HepG2 (cell line): ENCODE data around the gene RABGAP1. TPM values are rescaled to one million over a fixed set of nuclear protein-coding genes. Genes with fewer than 3 reads are reported as not detected.

Experiments
- DRAP1 ChIP-seq: IDR thresholded peaks from 2 replicates; pipeline ENCODE4 v1.6.1; 2016; ENCODE audit warnings: missing genetic modification reagents, missing compliant biosample characterization
- HMGA1 ChIP-seq: sonication (generic); formaldehyde crosslinking; conservative IDR thresholded peaks from 2 replicates; pipeline ENCODE4 v1.4.0; 2020; ENCODE audit warnings: missing genetic modification reagents
- IKZF4 ChIP-seq: sonication (generic); formaldehyde crosslinking; IDR thresholded peaks from 2 replicates; pipeline ENCODE4 v1.5.1; 2020; ENCODE audit warnings: borderline replicate concordance, mild to moderate bottlenecking, low read depth, missing genetic modification reagents; ENCODE audit errors: not compliant biosample characterization
- JUN ChIP-seq: sonication (generic); formaldehyde crosslinking; IDR thresholded peaks from 2 replicates; pipeline ENCODE4 v1.4.0; 2020; ENCODE audit warnings: mild to moderate bottlenecking, missing genetic modification reagents
- KDM2A ChIP-seq: sonication (generic); formaldehyde crosslinking; IDR thresholded peaks from 2 replicates; pipeline ENCODE4 v1.4.0; 2020; ENCODE audit warnings: low read depth, missing genetic modification reagents, borderline replicate concordance
- KLF9 ChIP-seq: IDR thresholded peaks from 2 replicates; pipeline ENCODE4 v1.6.1; 2016; ENCODE audit warnings: low read depth
- MAFF ChIP-seq: IDR thresholded peaks from 2 replicates; pipeline ENCODE4 v1.6.1; 2011; ENCODE audit warnings: low read depth, low read length, improper control_type of control experiment
- NFAT5 ChIP-seq: sonication (generic); formaldehyde crosslinking; IDR thresholded peaks from 2 replicates; pipeline ENCODE4 v1.4.0; 2020; ENCODE audit warnings: missing genetic modification reagents
- NFYC ChIP-seq: IDR thresholded peaks from 2 replicates; pipeline ENCODE4 v1.6.1; 2016; ENCODE audit warnings: missing genetic modification reagents, missing compliant biosample characterization
- PREB ChIP-seq: sonication (generic); formaldehyde crosslinking; IDR thresholded peaks from 2 replicates; pipeline ENCODE4 v1.4.0; 2020; ENCODE audit warnings: missing genetic modification reagents
- RBM22 ChIP-seq: fragments of 200-400 bp; formaldehyde crosslinking; optimal IDR thresholded peaks from 2 replicates; pipeline ENCODE3; 2017; ENCODE audit warnings: mild to moderate bottlenecking, low read length, moderate library complexity
- SIX4 ChIP-seq: sonication (generic); formaldehyde crosslinking; IDR thresholded peaks from 2 replicates; pipeline ENCODE4 v1.4.0; 2020; ENCODE audit warnings: missing genetic modification reagents
- SMAD3 ChIP-seq: sonication (generic); formaldehyde crosslinking; IDR thresholded peaks from 2 replicates; pipeline ENCODE4 v1.4.0; 2020; ENCODE audit warnings: missing genetic modification reagents
- TEAD2 ChIP-seq: sonication (generic); formaldehyde crosslinking; IDR thresholded peaks from 2 replicates; pipeline ENCODE4 v1.9.0; 2021; ENCODE audit warnings: missing genetic modification reagents
- THYN1 ChIP-seq: sonication (generic); formaldehyde crosslinking; IDR thresholded peaks from 2 replicates; pipeline ENCODE4 v1.8.1; 2023; ENCODE audit warnings: low read depth, mild to moderate bottlenecking, moderate library complexity, missing genetic modification reagents, borderline replicate concordance
- ZNF160 ChIP-seq: sonication (generic); formaldehyde crosslinking; IDR thresholded peaks from 2 replicates; pipeline ENCODE4 v1.8.0; 2022; ENCODE audit warnings: mild to moderate bottlenecking, inconsistent platforms, missing genetic modification reagents
- ZNF180 ChIP-seq: sonication (generic); formaldehyde crosslinking; IDR thresholded peaks from 2 replicates; pipeline ENCODE4 v1.4.0; 2020; ENCODE audit warnings: low read depth, missing genetic modification reagents, borderline replicate concordance
- ZNF20 ChIP-seq: sonication (generic); formaldehyde crosslinking; IDR thresholded peaks from 2 replicates; pipeline ENCODE4 v1.4.0; 2020; ENCODE audit warnings: mild to moderate bottlenecking, moderate library complexity, missing genetic modification reagents
- ZNF235 ChIP-seq: sonication (generic); formaldehyde crosslinking; IDR thresholded peaks from 2 replicates; pipeline ENCODE4 v1.8.1; 2023; ENCODE audit warnings: mild to moderate bottlenecking, missing genetic modification reagents, borderline replicate concordance
- ZNF557 ChIP-seq: sonication (generic); formaldehyde crosslinking; IDR thresholded peaks from 2 replicates; pipeline ENCODE4 v1.4.0; 2020; ENCODE audit warnings: missing genetic modification reagents
- ZNF563 ChIP-seq: sonication (generic); formaldehyde crosslinking; IDR thresholded peaks from 2 replicates; pipeline ENCODE4 v1.8.0; 2022; ENCODE audit warnings: mild to moderate bottlenecking, moderate library complexity, missing genetic modification reagents
- ZNF770 ChIP-seq: sonication (generic); formaldehyde crosslinking; IDR thresholded peaks from 2 replicates; pipeline ENCODE4 v1.5.0; 2020; ENCODE audit warnings: mild to moderate bottlenecking, missing genetic modification reagents
- ZNF792 ChIP-seq: IDR thresholded peaks from 2 replicates; pipeline ENCODE4 v1.6.1; 2016
- ZSCAN22 ChIP-seq: sonication (generic); formaldehyde crosslinking; IDR thresholded peaks from 2 replicates; pipeline ENCODE4 v1.4.0; 2020; ENCODE audit warnings: mild to moderate bottlenecking, missing genetic modification reagents
- polyA plus RNA-seq, 8 experiments: library from polyadenylated mRNA; depleted of rRNA in 3 of 8; stranded (reverse) in 7 of 8; unstranded in 1 of 8; fragments of >200 nt; fragmentation: Illumina TruSeq in 4 of 8; extraction: Trizol in 4 of 8; gene quantifications; 2 replicates each; pipeline versions ENCODE4 v1.2.1 to v1.2.3, GENCODE V29; 2011 to 2016; ENCODE audit warnings: low read depth in 4 of 8, missing spikeins in 1 of 8, mixed read lengths in 1 of 8; ENCODE audit not compliant: insufficient read depth in 1 of 8
- total RNA-seq, 5 experiments: library from RNA; depleted of rRNA; stranded (reverse); fragments of >200 nt; fragmentation: Illumina TruSeq; extraction: Trizol; gene quantifications; 2 replicates each; pipeline ENCODE4 v1.2.3, GENCODE V29; 2016; ENCODE audit warnings: low read depth in 1 of 5

RABGAP1 gene
- total and polyA plus RNA-seq, 2 of the 13 experiments (the other 11 are each of a cell fraction or from before 2014, with no cell fraction given) = 19.1 to 19.3 TPM

- no peak for TF ChIP-seq NFAT5 (CRISPR knock-in tag)
- TF ChIP-seq SIX4 (CRISPR knock-in tag) = peak; percentile 46; the same call in 1 of the 2 replicates
- no peak for TF ChIP-seq RBM22
- no peak for TF ChIP-seq ZNF770 (CRISPR knock-in tag)
- TF ChIP-seq ZNF557 (CRISPR knock-in tag) = no peak
- no peak for TF ChIP-seq KLF9
- TF ChIP-seq KDM2A (CRISPR knock-in tag) = no peak
- TF ChIP-seq PREB (CRISPR knock-in tag) = no peak
- TF ChIP-seq NFYC (CRISPR knock-in tag) = no peak
- no peak for TF ChIP-seq HMGA1 (CRISPR knock-in tag)
- TF ChIP-seq ZNF235 (CRISPR knock-in tag) = no peak
- 0 out of 2 replicates have a peak, but pooled peaks have one; percentile 34 for TF ChIP-seq ZNF792 (CRISPR knock-in tag)
- no peak for TF ChIP-seq ZNF563 (CRISPR knock-in tag)
- no peak for TF ChIP-seq ZNF20
- TF ChIP-seq ZNF180 (CRISPR knock-in tag) = no peak
- peak; percentile 59 for TF ChIP-seq SMAD3 (CRISPR knock-in tag)
- no peak for TF ChIP-seq IKZF4 (CRISPR knock-in tag)
- no peak for TF ChIP-seq MAFF
- no peak for TF ChIP-seq DRAP1 (CRISPR knock-in tag)
- no peak for TF ChIP-seq ZNF160 (CRISPR knock-in tag)
- TF ChIP-seq TEAD2 (CRISPR knock-in tag) = no peak
- no peak for TF ChIP-seq JUN (CRISPR knock-in tag)
- TF ChIP-seq ZSCAN22 (CRISPR knock-in tag) = no peak
- no peak for TF ChIP-seq THYN1 (CRISPR knock-in tag)
These were observed 71.2 kb downstream of the RABGAP1 start (continued) for GRCh38 chr9:123011878-123012528.
